Thoracic aorta (tissue), 2 donors: ENCODE data around the gene GALR2. TPM values are rescaled to one million over a fixed set of nuclear protein-coding genes. Genes with fewer than 3 reads are reported as not detected.

Source experiments
- ATAC-seq: fragments of 150-250 bp; one replicate; pipeline ENCODE4 v1.8.0; 2017; ENCODE audit warnings: low read depth; ENCODE audit not compliant: insufficient number of reproducible peaks, low FRiP score
- DNase-seq: peaks from one replicate; pipeline ENCODE4 v3.0.0-alpha.2; 2020; ENCODE audit warnings: low spot score
- H3K27ac ChIP-seq, 2 donors: fragments of 200-600 bp; sonication (generic); 1 replicate in 1 of 2; 2 replicates in 1 of 2; pipeline ENCODE4 v1.5.1; 2016; ENCODE audit warnings: mild to moderate bottlenecking in 2 of 2, moderate library complexity in 2 of 2
- H3K27me3 ChIP-seq: fragments of 200-600 bp; sonication (generic); replicated peaks from 2 replicates; pipeline ENCODE4 v1.6.0; 2016; ENCODE audit warnings: mild to moderate bottlenecking; ENCODE audit not compliant: insufficient read depth
- H3K36me3 ChIP-seq: fragments of 200-600 bp; sonication (generic); one replicate; pipeline ENCODE4 v1.5.1; 2016
- H3K4me1 ChIP-seq, 2 donors: fragments of 200-600 bp; sonication (generic); 1 replicate in 1 of 2; 2 replicates in 1 of 2; pipeline versions ENCODE4 v1.5.1 to v1.6.0; 2016; ENCODE audit warnings: low read depth in 2 of 2, mild to moderate bottlenecking in 1 of 2; ENCODE audit not compliant: control insufficient read depth in 1 of 2
- H3K4me3 ChIP-seq: fragments of 200-600 bp; sonication (generic); 2 replicates; pipeline ENCODE4 v1.5.1; 2016; ENCODE audit warnings: mild to moderate bottlenecking
- H3K9me3 ChIP-seq: fragments of 200-600 bp; sonication (generic); 2 replicates; pipeline ENCODE4 v1.5.1; 2016
- CTCF ChIP-seq: fragments of 200-600 bp; sonication (generic); IDR thresholded peaks from one replicate; pipeline ENCODE4 v1.5.1; 2019; ENCODE audit warnings: antibody characterized with exemption
- total RNA-seq, 2 donors: library from RNA; depleted of rRNA; stranded (reverse); fragments of >200 nt; gene quantifications; one replicate each; pipeline versions ENCODE4 v1.1.0 to v1.2.3, GENCODE V29; 2016

Gene GALR2
- total RNA-seq, 2 donors from 2014 or later, result 1.4 TPM; not detected in 1

- Histone ChIP-seq H3K36me3 (peaks cover 77% of the 10 kb centered on the region), H3K27me3 (no peaks in the 10 kb centered on the region), H3K27ac (no peak overlapping the region), H3K4me1 (no peaks in the 10 kb centered on the region), H3K4me3 (no peak overlapping the region), H3K9me3 (no peaks in the 10 kb centered on the region)
- TF ChIP-seq CTCF, result no peak
- ATAC-seq, result no peak
- DNase-seq, result no peak
Measured at GRCh38 chr17:76088868-76089576, 14.4 kb downstream of the GALR2 start.

- Histone ChIP-seq H3K4me3 (no peak overlapping the region), H3K27me3 (no peaks in the 10 kb centered on the region), H3K36me3 (peaks cover 78% of the 10 kb centered on the region), H3K27ac (no peak overlapping the region), H3K9me3 (no peaks in the 10 kb centered on the region), H3K4me1 (no peaks in the 10 kb centered on the region)
- no peak for TF ChIP-seq CTCF
- no peak for DNase-seq
- no peak for ATAC-seq
Measured at GRCh38 chr17:76089680-76090516, 15.3 kb downstream of the GALR2 start.

- no peak for TF ChIP-seq CTCF
- Histone ChIP-seq H3K4me1 (no peaks in the 10 kb centered on the region), H3K36me3 (peaks cover 76% of the 10 kb centered on the region), H3K27ac (no peak overlapping the region), H3K27me3 (no peaks in the 10 kb centered on the region), H3K4me3 (no peak overlapping the region), H3K9me3 (no peaks in the 10 kb centered on the region)
- ATAC-seq (no peak), DNase-seq (no peak)
Measured at GRCh38 chr17:76090517-76091129, 16.0 kb downstream of the GALR2 start.

- Histone ChIP-seq H3K4me1 (no peaks in the 10 kb centered on the region), H3K9me3 (no peaks in the 10 kb centered on the region), H3K36me3 (peaks cover 72% of the 10 kb centered on the region), H3K4me3 (no peak overlapping the region), H3K27me3 (no peaks in the 10 kb centered on the region), H3K27ac (no peak overlapping the region)
- no peak for DNase-seq
- TF ChIP-seq CTCF, result no peak
- no peak for ATAC-seq
Measured at GRCh38 chr17:76091526-76092286, 17.1 kb downstream of the GALR2 start.
